Measurements from ENCODE around the gene DOC2A. TPM values are rescaled to one million over a fixed set of nuclear protein-coding genes. Genes with fewer than 3 reads are reported as not detected.

DOC2A gene
- total RNA-seq, 1 experiment from 2014 or later, result 3.2 TPM

- no peaks in the 10 kb centered on the region for H3K36me3 ChIP-seq (ENCODE audit: control insufficient read depth, insufficient read depth, low read length)
- H3K4me3 ChIP-seq (ENCODE audit: low read depth in 2 of 2, low read length in 2 of 2), result no peak overlapping the region
- no peaks in the 10 kb centered on the region for H3K4me1 ChIP-seq (ENCODE audit: control insufficient read depth, insufficient read depth, low read length)
- ChIA-PET CTCF (interaction anchor here (0.5 kb wide), 1 partner anchor 25 kb away, joined by 5 read pairs; no protein-coding TSS in a partner anchor), POLR2A (no interaction called here)
- BruUV-seq (replicated peaks), result no TSS peak
- DNase-seq (ENCODE audit: low read depth, low spot score) (no peak), ATAC-seq (no peak)
- in situ Hi-C loops (cut with HindIII; ENCODE audit: low pct_unique_long_range_greater_than_20kb, low sequenced_read_pairs) (no loop called here), intact Hi-C loops (cut with micrococcal nuclease; ENCODE audit: unreplicated experiment) (no loop called here)
- no peak for TF ChIP-seq SIN3A (IDR thresholded peaks at IDR 0.05; ENCODE audit: borderline replicate concordance, insufficient read depth, low read depth, low read length)
- TF ChIP-seq TCF7L2 (IDR thresholded peaks at IDR 0.05; ENCODE audit: low read depth, low read length), result no peak
- TF ChIP-seq REST (IDR thresholded peaks at IDR 0.05; ENCODE audit: insufficient read depth in 1 of 2, low read depth in 2 of 2, low read length in 1 of 2), result no peak
- no peak for TF ChIP-seq POLR2AphosphoS5 (IDR thresholded peaks at IDR 0.05; ENCODE audit: low read depth, low read length)
- TF ChIP-seq, protein P1, sequence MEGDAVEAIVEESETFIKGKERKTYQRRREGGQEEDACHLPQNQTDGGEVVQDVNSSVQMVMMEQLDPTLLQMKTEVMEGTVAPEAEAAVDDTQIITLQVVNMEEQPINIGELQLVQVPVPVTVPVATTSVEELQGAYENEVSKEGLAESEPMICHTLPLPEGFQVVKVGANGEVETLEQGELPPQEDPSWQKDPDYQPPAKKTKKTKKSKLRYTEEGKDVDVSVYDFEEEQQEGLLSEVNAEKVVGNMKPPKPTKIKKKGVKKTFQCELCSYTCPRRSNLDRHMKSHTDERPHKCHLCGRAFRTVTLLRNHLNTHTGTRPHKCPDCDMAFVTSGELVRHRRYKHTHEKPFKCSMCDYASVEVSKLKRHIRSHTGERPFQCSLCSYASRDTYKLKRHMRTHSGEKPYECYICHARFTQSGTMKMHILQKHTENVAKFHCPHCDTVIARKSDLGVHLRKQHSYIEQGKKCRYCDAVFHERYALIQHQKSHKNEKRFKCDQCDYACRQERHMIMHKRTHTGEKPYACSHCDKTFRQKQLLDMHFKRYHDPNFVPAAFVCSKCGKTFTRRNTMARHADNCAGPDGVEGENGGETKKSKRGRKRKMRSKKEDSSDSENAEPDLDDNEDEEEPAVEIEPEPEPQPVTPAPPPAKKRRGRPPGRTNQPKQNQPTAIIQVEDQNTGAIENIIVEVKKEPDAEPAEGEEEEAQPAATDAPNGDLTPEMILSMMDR (IDR thresholded peaks at IDR 0.05), result no peak
- no peak overlapping the region for H3K27ac ChIP-seq (ENCODE audit: low read length)
- H3K27me3 ChIP-seq (ENCODE audit: control insufficient read depth, insufficient read depth, low read length), result no peaks in the 10 kb centered on the region
- H3K9me3 ChIP-seq (ENCODE audit: control insufficient read depth, insufficient read depth, low read depth, low read length), result no peaks in the 10 kb centered on the region
Measured at GRCh38 chr16:30046588-30046987, 35.8 kb upstream of the DOC2A start.

GRCh38 chr16:30046178-30046577 lies 35.4 kb upstream of the DOC2A start:
- H3K4me1 ChIP-seq (ENCODE audit: control insufficient read depth, insufficient read depth, low read length), result no peaks in the 10 kb centered on the region
- H3K9me3 ChIP-seq (ENCODE audit: control insufficient read depth, insufficient read depth, low read depth, low read length), result no peaks in the 10 kb centered on the region
- in situ Hi-C loops (cut with HindIII; ENCODE audit: low pct_unique_long_range_greater_than_20kb, low sequenced_read_pairs), result no loop called here
- no peak overlapping the region for H3K27ac ChIP-seq (ENCODE audit: low read length)
- POLR2A ChIA-PET, result no interaction called here
- no peaks in the 10 kb centered on the region for H3K27me3 ChIP-seq (ENCODE audit: control insufficient read depth, insufficient read depth, low read length)
- intact Hi-C loops (cut with micrococcal nuclease; ENCODE audit: unreplicated experiment), result no loop called here
- H3K36me3 ChIP-seq (ENCODE audit: control insufficient read depth, insufficient read depth, low read length), result no peaks in the 10 kb centered on the region
- DNase-seq (ENCODE audit: low read depth, low spot score), result no peak
- BruUV-seq (replicated peaks), result no TSS peak
- no peak overlapping the region for H3K4me3 ChIP-seq (ENCODE audit: low read depth in 2 of 2, low read length in 2 of 2)
- no peak for ATAC-seq
- TF ChIP-seq SIN3A (IDR thresholded peaks at IDR 0.05; ENCODE audit: borderline replicate concordance, insufficient read depth, low read depth, low read length) (no peak), TCF7L2 (IDR thresholded peaks at IDR 0.05; ENCODE audit: low read depth, low read length) (no peak), REST (IDR thresholded peaks at IDR 0.05; ENCODE audit: insufficient read depth in 1 of 2, low read depth in 2 of 2, low read length in 1 of 2) (no peak), POLR2AphosphoS5 (IDR thresholded peaks at IDR 0.05; ENCODE audit: low read depth, low read length) (no peak)
- TF ChIP-seq, protein P1 (IDR thresholded peaks at IDR 0.05), result no peak
- CTCF ChIA-PET, result interaction anchor here (0.5 kb wide), 1 partner anchor 24 kb away, joined by 5 read pairs; no protein-coding TSS in a partner anchor
